ENCODE measurements around the gene LMX1A.

LMX1A gene

DNA sequence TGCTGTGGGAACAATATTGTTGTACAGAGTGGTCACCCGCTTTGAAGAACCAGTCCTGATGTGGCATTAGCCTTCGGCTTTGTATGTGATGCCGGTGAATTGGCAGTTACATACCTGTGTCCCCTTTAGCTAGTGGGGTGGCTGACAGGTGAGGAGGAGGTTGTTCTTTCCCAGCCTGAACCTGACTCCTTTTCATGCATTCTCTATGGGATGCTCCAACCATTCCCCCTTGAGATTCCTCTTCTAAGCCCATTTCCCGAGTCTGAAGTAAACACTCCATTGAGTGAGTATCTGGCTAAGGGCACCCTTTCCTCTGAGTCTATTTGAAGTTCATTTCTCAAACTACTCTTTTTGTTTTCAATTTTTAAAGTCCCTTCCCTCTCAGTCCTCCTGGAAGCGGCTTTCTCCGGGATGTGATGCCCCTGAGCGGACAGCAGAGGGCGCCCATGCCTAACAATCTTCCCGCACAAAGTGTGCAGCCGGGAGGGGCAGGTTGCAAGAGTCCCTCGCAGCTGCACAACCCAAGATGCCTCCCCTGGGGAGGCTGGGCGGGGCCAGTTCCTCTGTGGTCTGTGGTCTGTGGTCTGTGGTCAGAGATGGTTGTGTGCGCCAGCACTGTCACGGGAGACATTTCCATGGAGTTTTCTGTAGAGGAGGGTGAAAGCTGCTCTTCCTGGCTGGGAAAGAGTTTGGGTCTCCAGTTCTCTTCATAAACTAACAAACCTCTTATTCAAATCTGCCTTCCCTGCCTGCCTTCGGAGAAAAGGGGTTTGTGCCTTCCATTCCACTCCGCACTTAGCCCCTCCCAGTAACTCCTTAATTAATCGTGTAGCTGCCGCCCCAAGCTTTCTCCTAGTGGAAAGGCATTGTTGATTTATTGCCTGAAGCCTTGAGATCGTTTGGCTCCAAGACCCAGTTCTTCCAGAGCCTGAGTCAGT lies 36.4 kb upstream of the LMX1A start:
- TF ChIP-seq, protein P1, sequence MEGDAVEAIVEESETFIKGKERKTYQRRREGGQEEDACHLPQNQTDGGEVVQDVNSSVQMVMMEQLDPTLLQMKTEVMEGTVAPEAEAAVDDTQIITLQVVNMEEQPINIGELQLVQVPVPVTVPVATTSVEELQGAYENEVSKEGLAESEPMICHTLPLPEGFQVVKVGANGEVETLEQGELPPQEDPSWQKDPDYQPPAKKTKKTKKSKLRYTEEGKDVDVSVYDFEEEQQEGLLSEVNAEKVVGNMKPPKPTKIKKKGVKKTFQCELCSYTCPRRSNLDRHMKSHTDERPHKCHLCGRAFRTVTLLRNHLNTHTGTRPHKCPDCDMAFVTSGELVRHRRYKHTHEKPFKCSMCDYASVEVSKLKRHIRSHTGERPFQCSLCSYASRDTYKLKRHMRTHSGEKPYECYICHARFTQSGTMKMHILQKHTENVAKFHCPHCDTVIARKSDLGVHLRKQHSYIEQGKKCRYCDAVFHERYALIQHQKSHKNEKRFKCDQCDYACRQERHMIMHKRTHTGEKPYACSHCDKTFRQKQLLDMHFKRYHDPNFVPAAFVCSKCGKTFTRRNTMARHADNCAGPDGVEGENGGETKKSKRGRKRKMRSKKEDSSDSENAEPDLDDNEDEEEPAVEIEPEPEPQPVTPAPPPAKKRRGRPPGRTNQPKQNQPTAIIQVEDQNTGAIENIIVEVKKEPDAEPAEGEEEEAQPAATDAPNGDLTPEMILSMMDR (conservative IDR thresholded peaks at IDR 0.05) = peak; percentile 93
- H3K27ac ChIP-seq = no peak overlapping the region

- H3K27ac ChIP-seq = no peak overlapping the region
- TF ChIP-seq, protein P1 (conservative IDR thresholded peaks at IDR 0.05) = no peak
These were observed 33.1 kb upstream of the LMX1A start for GRCh38 chr1:165389609-165390008.

DNA sequence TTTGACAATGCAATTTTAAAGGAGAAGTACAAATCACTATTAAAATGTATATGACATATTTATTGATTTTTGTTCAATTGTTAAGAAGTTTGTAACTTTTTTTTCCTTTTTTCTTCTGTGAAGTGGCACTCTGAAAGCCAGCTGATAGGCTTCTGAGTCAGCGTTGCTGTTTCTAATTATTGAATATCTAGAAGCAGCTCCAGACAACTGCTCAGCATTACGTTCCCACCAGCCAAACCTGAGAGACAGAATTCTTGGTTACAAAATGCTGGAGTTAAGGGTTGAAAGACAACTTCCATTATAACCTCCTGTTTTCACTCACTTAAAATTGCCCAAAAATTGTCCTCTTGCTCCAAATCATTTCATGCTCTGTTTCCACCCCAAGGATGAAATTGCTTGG lies 31.4 kb upstream of the LMX1A start:
- TF ChIP-seq, protein P1 (conservative IDR thresholded peaks at IDR 0.05) = no peak
- H3K27ac ChIP-seq = no peak overlapping the region

- TF ChIP-seq, protein P1 (conservative IDR thresholded peaks at IDR 0.05) = no peak
- no peak overlapping the region for H3K27ac ChIP-seq
These were observed 31.0 kb upstream of the LMX1A start for GRCh38 chr1:165387505-165387904.

- TF ChIP-seq, protein P1 (conservative IDR thresholded peaks at IDR 0.05) = no peak
- H3K27ac ChIP-seq = no peak overlapping the region
These were observed 27.3 kb upstream of the LMX1A start for GRCh38 chr1:165383599-165384405.

- TF ChIP-seq, protein P1 (conservative IDR thresholded peaks at IDR 0.05) = no peak
- no peak overlapping the region for H3K27ac ChIP-seq
These were observed 26.6 kb upstream of the LMX1A start for GRCh38 chr1:165383067-165383466.
